Chondrocyte (in vitro differentiated cells): ENCODE data around the gene GNG13. TPM values are rescaled to one million over a fixed set of nuclear protein-coding genes. Genes with fewer than 3 reads are reported as not detected.

Source experiments
- DNase-seq: peaks from one replicate; pipeline ENCODE4 v3.0.0; 2021; ENCODE audit warnings: mixed read lengths, low spot score
- H3K27ac Mint-ChIP-seq: one replicate; pipeline ENCODE4 v1.8.0; 2021; ENCODE audit warnings: mild to moderate bottlenecking, moderate library complexity, mixed read lengths; ENCODE audit not compliant: unreplicated experiment
- H3K27me3 Mint-ChIP-seq: 2 replicates; pipeline ENCODE4 v1.8.0; 2021; ENCODE audit warnings: low read depth, mixed read lengths
- H3K36me3 Mint-ChIP-seq: 2 replicates; pipeline ENCODE4 v1.8.0; 2021; ENCODE audit warnings: low read depth, mixed read lengths
- H3K4me1 Mint-ChIP-seq: 2 replicates; pipeline ENCODE4 v1.8.0; 2021; ENCODE audit warnings: low read depth, mild to moderate bottlenecking, mixed read lengths
- H3K4me3 Mint-ChIP-seq: one replicate; pipeline ENCODE4 v1.8.0; 2021; ENCODE audit warnings: mild to moderate bottlenecking, moderate library complexity, mixed read lengths; ENCODE audit not compliant: unreplicated experiment
- H3K9me3 Mint-ChIP-seq: 2 replicates; pipeline ENCODE4 v1.8.0; 2021; ENCODE audit warnings: low read depth, mixed read lengths
- total RNA-seq: library from RNA; stranded (reverse); gene quantifications from 3 replicates; pipeline ENCODE4 v1.2.1, GENCODE V29; 2021
- TF ChIP-seq, protein P1 (sequence below): fragments of 200-600 bp; sonication (generic); IDR thresholded peaks from 2 replicates; pipeline ENCODE4 v1.5.0; 2021; ENCODE audit warnings: antibody characterized with exemption, mild to moderate bottlenecking, moderate library complexity

Gene GNG13
- total RNA-seq, 1 donor from 2014 or later, result not detected

DNA sequence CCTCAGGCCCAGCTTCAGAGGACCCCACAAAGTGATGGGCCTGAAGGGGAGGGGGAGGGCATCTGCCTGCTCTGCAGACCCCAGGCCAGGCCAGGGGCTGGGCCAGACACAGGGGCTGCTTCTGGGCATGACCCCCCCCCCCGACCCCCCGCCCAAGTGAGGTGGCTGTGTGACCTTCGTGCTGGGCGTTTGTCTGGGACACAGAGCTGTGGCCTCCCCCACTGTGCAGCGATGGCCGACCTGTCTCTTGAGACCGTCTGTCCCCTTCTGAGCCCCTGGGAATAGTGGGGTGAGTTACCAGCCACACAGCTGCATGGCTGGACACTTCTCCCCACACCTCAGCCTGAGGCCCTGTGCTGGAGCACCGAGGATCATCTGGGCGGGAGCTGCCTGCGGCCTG is 34.8 kb upstream of the GNG13 start:
- no peak overlapping the region for H3K4me3 Mint-ChIP-seq
- H3K36me3 Mint-ChIP-seq, result peaks cover 7% of the 10 kb centered on the region
- H3K9me3 Mint-ChIP-seq, result peaks cover 29% of the 10 kb centered on the region
- H3K4me1 Mint-ChIP-seq, result no peaks in the 10 kb centered on the region
- TF ChIP-seq, protein P1, sequence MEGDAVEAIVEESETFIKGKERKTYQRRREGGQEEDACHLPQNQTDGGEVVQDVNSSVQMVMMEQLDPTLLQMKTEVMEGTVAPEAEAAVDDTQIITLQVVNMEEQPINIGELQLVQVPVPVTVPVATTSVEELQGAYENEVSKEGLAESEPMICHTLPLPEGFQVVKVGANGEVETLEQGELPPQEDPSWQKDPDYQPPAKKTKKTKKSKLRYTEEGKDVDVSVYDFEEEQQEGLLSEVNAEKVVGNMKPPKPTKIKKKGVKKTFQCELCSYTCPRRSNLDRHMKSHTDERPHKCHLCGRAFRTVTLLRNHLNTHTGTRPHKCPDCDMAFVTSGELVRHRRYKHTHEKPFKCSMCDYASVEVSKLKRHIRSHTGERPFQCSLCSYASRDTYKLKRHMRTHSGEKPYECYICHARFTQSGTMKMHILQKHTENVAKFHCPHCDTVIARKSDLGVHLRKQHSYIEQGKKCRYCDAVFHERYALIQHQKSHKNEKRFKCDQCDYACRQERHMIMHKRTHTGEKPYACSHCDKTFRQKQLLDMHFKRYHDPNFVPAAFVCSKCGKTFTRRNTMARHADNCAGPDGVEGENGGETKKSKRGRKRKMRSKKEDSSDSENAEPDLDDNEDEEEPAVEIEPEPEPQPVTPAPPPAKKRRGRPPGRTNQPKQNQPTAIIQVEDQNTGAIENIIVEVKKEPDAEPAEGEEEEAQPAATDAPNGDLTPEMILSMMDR, result no peak
- DNase-seq, result no peak
- no peak overlapping the region for H3K27ac Mint-ChIP-seq
- H3K27me3 Mint-ChIP-seq, result peaks cover 6% of the 10 kb centered on the region

DNA sequence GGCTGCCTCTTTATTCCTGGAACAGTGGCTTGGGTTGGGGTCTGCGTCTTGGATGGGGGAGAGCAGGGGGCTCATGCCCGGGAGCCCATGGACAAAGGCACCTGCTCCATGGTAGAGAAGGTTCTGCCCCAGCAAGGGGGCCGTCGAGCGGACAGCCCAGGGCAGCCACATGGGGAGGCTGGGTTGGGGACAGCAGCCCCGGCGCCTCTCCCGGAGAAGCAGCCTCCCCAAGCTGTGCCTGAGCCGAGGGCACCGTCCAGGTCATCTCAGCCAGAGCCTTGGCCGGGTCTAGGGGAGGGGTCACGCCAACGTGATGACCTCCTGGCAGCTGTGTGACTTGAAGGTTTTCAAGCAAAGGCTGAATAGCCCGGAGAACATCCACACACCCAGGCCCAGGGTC is 32.9 kb upstream of the GNG13 start:
- no peaks in the 10 kb centered on the region for H3K4me1 Mint-ChIP-seq
- peaks cover 11% of the 10 kb centered on the region for H3K27me3 Mint-ChIP-seq
- H3K36me3 Mint-ChIP-seq, result peaks cover 7% of the 10 kb centered on the region
- DNase-seq, result no peak
- H3K4me3 Mint-ChIP-seq, result no peak overlapping the region
- no peak overlapping the region for H3K27ac Mint-ChIP-seq
- TF ChIP-seq, protein P1, result no peak
- peaks cover 27% of the 10 kb centered on the region for H3K9me3 Mint-ChIP-seq

DNA sequence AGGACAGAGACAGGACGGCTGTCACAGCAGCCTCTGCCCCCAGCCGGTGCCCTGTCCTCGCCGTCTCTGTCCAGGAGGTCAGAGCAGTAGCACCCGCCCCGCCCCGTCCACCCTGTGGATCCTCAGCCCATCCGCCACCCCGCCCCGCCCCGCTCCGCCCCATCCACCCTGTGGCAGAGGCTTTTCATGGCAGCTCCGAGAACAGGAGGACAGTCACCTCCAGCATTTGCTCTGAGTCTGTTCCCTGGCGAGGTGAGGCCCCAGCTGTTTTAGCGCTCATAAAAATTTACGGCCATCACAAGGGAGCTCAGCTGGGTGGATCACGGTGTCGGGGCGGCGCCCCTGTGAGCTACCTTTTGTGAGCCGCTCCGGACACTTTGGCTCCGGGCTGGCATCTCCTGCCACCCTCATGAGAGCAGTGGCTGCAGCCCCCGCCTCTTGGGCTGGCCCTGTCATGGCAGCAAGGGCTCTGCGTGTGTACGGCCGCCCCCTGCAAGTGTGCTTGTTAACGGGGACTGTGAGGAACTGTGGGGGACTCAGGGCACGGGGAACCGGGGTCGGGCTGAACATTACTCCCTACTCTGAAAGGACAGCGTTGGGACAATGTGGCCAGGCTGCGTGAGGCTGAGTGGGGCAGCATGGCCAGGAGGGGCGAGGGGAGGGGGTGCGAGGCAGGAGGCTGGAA is 32.3 kb upstream of the GNG13 start:
- Mint-ChIP-seq H3K4me3 (no peak overlapping the region), H3K9me3 (peaks cover 24% of the 10 kb centered on the region), H3K27ac (no peak overlapping the region), H3K4me1 (no peaks in the 10 kb centered on the region), H3K27me3 (peaks cover 11% of the 10 kb centered on the region), H3K36me3 (peaks cover 6% of the 10 kb centered on the region)
- DNase-seq, result no peak
- TF ChIP-seq, protein P1, result no peak

DNA sequence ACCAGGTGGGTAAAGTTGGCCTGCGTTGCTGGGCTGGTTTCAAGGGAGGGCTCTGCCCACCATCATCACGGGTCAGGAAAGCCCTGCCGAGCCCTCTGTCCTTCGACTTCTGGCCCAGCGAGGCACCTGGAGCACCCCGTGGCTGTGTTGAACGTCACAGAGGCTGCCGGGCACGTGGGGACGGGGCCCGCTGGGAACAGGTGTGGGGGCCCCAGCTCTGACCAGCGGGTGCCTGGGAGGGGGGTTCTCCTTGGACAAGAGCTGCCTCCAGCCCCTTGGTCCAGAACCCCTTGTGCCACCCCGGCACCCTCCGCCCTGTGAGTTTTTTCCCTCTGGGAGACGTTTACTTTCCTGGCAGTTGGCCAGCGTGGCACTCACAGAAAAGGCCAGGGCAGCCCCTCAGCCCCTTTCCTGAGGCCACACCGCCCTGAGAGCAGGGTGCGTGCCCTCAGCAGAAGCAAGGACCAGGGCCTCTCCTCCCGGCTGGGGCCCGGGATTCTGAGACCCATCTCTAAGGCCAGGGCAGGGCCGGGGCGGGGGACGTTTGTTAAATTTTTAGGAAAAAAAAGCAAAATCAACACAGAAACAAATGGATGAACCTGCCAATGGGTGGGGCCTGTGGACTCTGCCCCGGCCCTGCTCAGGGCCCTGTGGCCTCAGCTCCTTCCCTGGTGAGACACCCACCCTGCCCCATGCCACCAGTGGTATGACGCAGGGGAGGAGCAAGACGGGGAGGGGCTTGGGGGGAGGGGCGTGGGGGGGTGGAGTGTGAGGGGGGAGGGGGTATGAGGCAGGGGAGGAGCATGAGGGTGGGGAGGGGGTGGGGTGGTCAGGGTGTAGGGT is 31.3 kb upstream of the GNG13 start:
- H3K4me3 Mint-ChIP-seq, result no peak overlapping the region
- peaks cover 11% of the 10 kb centered on the region for H3K27me3 Mint-ChIP-seq
- no peaks in the 10 kb centered on the region for H3K4me1 Mint-ChIP-seq
- H3K36me3 Mint-ChIP-seq, result peaks cover 6% of the 10 kb centered on the region
- TF ChIP-seq, protein P1, result no peak
- H3K9me3 Mint-ChIP-seq, result peaks cover 20% of the 10 kb centered on the region
- DNase-seq, result no peak
- no peak overlapping the region for H3K27ac Mint-ChIP-seq

DNA sequence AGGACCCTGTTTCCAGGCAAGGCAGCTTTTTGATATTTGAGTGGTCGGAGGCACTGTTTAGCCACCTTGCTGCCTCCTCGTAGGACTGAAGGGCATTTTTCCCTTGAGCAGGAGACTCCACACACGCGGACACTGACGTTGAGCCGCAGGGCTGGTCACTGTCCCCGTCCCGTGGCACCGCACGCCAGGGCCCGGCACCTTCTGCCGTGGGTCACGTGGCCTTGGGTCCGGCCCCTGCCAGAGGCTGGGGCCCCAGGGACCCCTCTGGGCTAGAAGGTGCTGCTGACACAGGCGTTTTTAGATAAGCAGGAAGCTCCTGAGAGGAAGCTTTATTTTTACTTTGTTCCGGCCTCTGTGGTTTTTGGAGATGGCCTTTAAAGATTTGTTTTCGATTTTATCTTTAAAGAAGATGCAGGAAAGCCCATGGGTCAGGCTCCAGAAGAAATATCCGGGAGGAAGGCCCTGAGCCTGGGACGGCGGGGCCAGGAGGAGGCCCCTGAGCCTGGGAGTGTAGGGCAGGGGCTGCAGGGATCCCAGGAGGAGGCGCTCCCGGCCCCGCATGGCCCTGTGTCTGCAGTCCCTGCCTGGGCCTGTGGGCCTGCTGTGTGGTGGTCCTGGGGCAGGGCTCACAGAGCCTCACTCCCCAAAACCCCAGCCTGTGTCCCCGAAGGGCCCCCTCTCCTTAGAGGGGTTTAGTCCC is 30.5 kb upstream of the GNG13 start:
- Mint-ChIP-seq H3K4me3 (no peak overlapping the region), H3K9me3 (peaks cover 13% of the 10 kb centered on the region), H3K36me3 (peaks cover 1% of the 10 kb centered on the region), H3K27me3 (peaks cover 12% of the 10 kb centered on the region), H3K4me1 (no peaks in the 10 kb centered on the region), H3K27ac (no peak overlapping the region)
- TF ChIP-seq, protein P1, result no peak
- no peak for DNase-seq
